Measurements from ENCODE around the gene GSDMA. TPM values are rescaled to one million over a fixed set of nuclear protein-coding genes. Genes with fewer than 3 reads are reported as not detected.

Gene GSDMA
- total RNA-seq, 2 experiments from 2014 or later = 0.14 TPM; not detected in 1

GRCh38 chr17:39935909-39936308, 26.9 kb upstream of the GSDMA start:
- DNase-seq = no peak
- Histone ChIP-seq H3K4me1 (ENCODE audit: insufficient read depth, low read length) (peaks cover 10% of the 10 kb centered on the region), H3K27ac (ENCODE audit: low read depth in 1 of 2, low read length in 2 of 2) (no peak overlapping the region), H3K36me3 (ENCODE audit: insufficient read depth, low read length) (no peaks in the 10 kb centered on the region), H3K9me3 (ENCODE audit: control insufficient read depth in 1 of 2, insufficient read depth in 1 of 2, low read length in 2 of 2) (no peaks in the 10 kb centered on the region), H3K27me3 (ENCODE audit: control insufficient read depth in 1 of 2, insufficient read depth in 2 of 2, low read length in 2 of 2) (no peaks in the 10 kb centered on the region), H3K4me3 (ENCODE audit: low read length) (no peak overlapping the region)
- Mint-ChIP-seq H3K36me3 (ENCODE audit: low read depth) (no peaks in the 10 kb centered on the region), H3K4me3 (no peak overlapping the region), H3K27ac (no peak overlapping the region), H3K4me1 (ENCODE audit: low read depth) (peaks cover 11% of the 10 kb centered on the region), H3K9me3 (no peaks in the 10 kb centered on the region), H3K27me3 (no peaks in the 10 kb centered on the region)
- ChIA-PET POLR2A (no interaction called here), CTCF (no interaction called here)
- no peak for ATAC-seq (ENCODE audit: poor library complexity)
- intact Hi-C loops (cut with DNase I, micrococcal nuclease) = no loop called here
- no peak for TF ChIP-seq CTCF (IDR thresholded peaks at IDR 0.05)

GRCh38 chr17:39937447-39937846, 25.4 kb upstream of the GSDMA start:
- no peak overlapping the region for H3K4me3 ChIP-seq (ENCODE audit: low read length)
- CTCF ChIA-PET = no interaction called here
- H3K27me3 ChIP-seq (ENCODE audit: control insufficient read depth in 1 of 2, insufficient read depth in 2 of 2, low read length in 2 of 2) = no peaks in the 10 kb centered on the region
- DNase-seq = no peak
- no peak overlapping the region for H3K27ac Mint-ChIP-seq
- no peak for ATAC-seq (ENCODE audit: poor library complexity)
- H3K9me3 Mint-ChIP-seq = no peaks in the 10 kb centered on the region
- TF ChIP-seq CTCF (IDR thresholded peaks at IDR 0.05) = no peak
- intact Hi-C loops (cut with DNase I, micrococcal nuclease) = no loop called here
- H3K36me3 ChIP-seq (ENCODE audit: insufficient read depth, low read length) = no peaks in the 10 kb centered on the region
- H3K4me1 Mint-ChIP-seq (ENCODE audit: low read depth) = peaks cover 11% of the 10 kb centered on the region
- no peaks in the 10 kb centered on the region for H3K36me3 Mint-ChIP-seq (ENCODE audit: low read depth)
- no peaks in the 10 kb centered on the region for H3K9me3 ChIP-seq (ENCODE audit: control insufficient read depth in 1 of 2, insufficient read depth in 1 of 2, low read length in 2 of 2)
- no peak overlapping the region for H3K27ac ChIP-seq (ENCODE audit: low read depth in 1 of 2, low read length in 2 of 2)
- POLR2A ChIA-PET = no interaction called here
- H3K4me1 ChIP-seq (ENCODE audit: insufficient read depth, low read length) = peaks cover 10% of the 10 kb centered on the region
- no peak overlapping the region for H3K4me3 Mint-ChIP-seq
- no peaks in the 10 kb centered on the region for H3K27me3 Mint-ChIP-seq

- no peak for ATAC-seq (ENCODE audit: poor library complexity)
- H3K4me1 Mint-ChIP-seq (ENCODE audit: low read depth) = peaks cover 11% of the 10 kb centered on the region
- Histone ChIP-seq H3K36me3 (ENCODE audit: insufficient read depth, low read length) (no peaks in the 10 kb centered on the region), H3K27ac (ENCODE audit: low read depth in 1 of 2, low read length in 2 of 2) (no peak overlapping the region), H3K27me3 (ENCODE audit: control insufficient read depth in 1 of 2, insufficient read depth in 2 of 2, low read length in 2 of 2) (no peaks in the 10 kb centered on the region), H3K4me3 (ENCODE audit: low read length) (no peak overlapping the region), H3K9me3 (ENCODE audit: control insufficient read depth in 1 of 2, insufficient read depth in 1 of 2, low read length in 2 of 2) (no peaks in the 10 kb centered on the region), H3K4me1 (ENCODE audit: insufficient read depth, low read length) (peaks cover 10% of the 10 kb centered on the region)
- ChIA-PET POLR2A (no interaction called here), CTCF (no interaction called here)
- H3K4me3 Mint-ChIP-seq = no peak overlapping the region
- H3K27me3 Mint-ChIP-seq = no peaks in the 10 kb centered on the region
- intact Hi-C loops (cut with DNase I, micrococcal nuclease) = no loop called here
- H3K36me3 Mint-ChIP-seq (ENCODE audit: low read depth) = no peaks in the 10 kb centered on the region
- no peak overlapping the region for H3K27ac Mint-ChIP-seq
- no peak for TF ChIP-seq CTCF (IDR thresholded peaks at IDR 0.05)
- DNase-seq = no peak
- H3K9me3 Mint-ChIP-seq = no peaks in the 10 kb centered on the region
These were observed 24.5 kb upstream of the GSDMA start for GRCh38 chr17:39938140-39938869.

Data from CD4-positive, alpha-beta T cell (primary cell).